ENCODE results near the gene STON2. TPM values are rescaled to one million over a fixed set of nuclear protein-coding genes. Genes with fewer than 3 reads are reported as not detected.

STON2 gene
- total and polyA plus RNA-seq, 2 of the 13 experiments (the other 11 are each of a cell fraction or from before 2014, with no cell fraction given), result 2.1 to 11.0 TPM

DNA sequence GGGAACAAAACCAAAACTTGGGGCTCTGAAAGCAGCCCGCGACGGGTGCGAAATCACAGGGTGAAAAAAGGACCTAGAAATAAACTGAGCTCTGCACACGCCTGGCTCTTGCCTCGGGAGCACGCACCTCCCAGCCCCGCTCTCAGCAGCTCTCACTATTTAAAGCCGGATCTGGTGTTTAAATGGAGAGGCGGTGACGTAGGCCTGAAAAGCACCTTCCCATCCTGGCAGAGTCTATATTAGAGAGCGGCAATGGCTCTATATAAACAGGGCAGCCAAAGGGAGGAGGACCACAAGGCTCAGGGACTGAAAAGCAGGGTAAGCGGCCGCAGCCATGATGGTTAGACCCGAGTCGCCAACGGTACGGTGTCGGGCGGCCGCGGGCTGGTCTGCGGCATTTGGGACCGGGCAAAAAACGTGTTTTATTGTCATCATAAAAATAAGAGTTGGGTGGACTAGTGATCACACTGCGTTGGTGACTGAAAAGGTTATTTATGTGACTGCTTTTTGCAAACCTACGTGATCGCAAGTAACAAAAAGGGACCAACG, 180.8 kb downstream of the STON2 start (continued):
- TF ChIP-seq, protein P1, sequence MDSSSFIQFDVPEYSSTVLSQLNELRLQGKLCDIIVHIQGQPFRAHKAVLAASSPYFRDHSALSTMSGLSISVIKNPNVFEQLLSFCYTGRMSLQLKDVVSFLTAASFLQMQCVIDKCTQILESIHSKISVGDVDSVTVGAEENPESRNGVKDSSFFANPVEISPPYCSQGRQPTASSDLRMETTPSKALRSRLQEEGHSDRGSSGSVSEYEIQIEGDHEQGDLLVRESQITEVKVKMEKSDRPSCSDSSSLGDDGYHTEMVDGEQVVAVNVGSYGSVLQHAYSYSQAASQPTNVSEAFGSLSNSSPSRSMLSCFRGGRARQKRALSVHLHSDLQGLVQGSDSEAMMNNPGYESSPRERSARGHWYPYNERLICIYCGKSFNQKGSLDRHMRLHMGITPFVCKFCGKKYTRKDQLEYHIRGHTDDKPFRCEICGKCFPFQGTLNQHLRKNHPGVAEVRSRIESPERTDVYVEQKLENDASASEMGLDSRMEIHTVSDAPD (CRISPR knock-in tag; IDR thresholded peaks at IDR 0.05), result no peak
- TF ChIP-seq ZNF614 (CRISPR knock-in tag; IDR thresholded peaks at IDR 0.05; ENCODE audit: borderline replicate concordance) (peak; percentile 71; the same call in 1 of the 2 replicates), CENPX (CRISPR knock-in tag; IDR thresholded peaks at IDR 0.05) (no peak), JUNB (CRISPR knock-in tag; IDR thresholded peaks at IDR 0.05; ENCODE audit: borderline replicate concordance) (no peak), ZNF33A (CRISPR knock-in tag; IDR thresholded peaks at IDR 0.05; ENCODE audit: borderline replicate concordance) (no peak), HNRNPK (IDR thresholded peaks at IDR 0.05; ENCODE audit: low read depth, low read length, poor library complexity, severe bottlenecking) (no peak), ZNF678 (CRISPR knock-in tag; IDR thresholded peaks at IDR 0.05) (peak; percentile 66; the same call in 1 of the 2 replicates), ZNF720 (CRISPR knock-in tag; IDR thresholded peaks at IDR 0.05) (no peak), TCF12 (IDR thresholded peaks at IDR 0.05) (no peak), TCF12 (CRISPR knock-in tag; IDR thresholded peaks at IDR 0.05) (no peak), POGZ (CRISPR knock-in tag; IDR thresholded peaks at IDR 0.05) (peak; percentile 95), NFYC (CRISPR knock-in tag; IDR thresholded peaks at IDR 0.05) (no peak; the same call in 1 of the 2 replicates), NFRKB (IDR thresholded peaks at IDR 0.05) (peak; percentile 70; the same call in 1 of the 2 replicates), PAF1 (CRISPR knock-in tag; IDR thresholded peaks at IDR 0.05) (0 out of 2 replicates have a peak, but pooled peaks have one; percentile 38), ZFX (CRISPR knock-in tag; IDR thresholded peaks at IDR 0.05; ENCODE audit: low read depth) (peak; percentile 72)
- TF ChIP-seq, protein P2, sequence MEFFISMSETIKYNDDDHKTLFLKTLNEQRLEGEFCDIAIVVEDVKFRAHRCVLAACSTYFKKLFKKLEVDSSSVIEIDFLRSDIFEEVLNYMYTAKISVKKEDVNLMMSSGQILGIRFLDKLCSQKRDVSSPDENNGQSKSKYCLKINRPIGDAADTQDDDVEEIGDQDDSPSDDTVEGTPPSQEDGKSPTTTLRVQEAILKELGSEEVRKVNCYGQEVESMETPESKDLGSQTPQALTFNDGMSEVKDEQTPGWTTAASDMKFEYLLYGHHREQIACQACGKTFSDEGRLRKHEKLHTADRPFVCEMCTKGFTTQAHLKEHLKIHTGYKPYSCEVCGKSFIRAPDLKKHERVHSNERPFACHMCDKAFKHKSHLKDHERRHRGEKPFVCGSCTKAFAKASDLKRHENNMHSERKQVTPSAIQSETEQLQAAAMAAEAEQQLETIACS (CRISPR knock-in tag; IDR thresholded peaks at IDR 0.05), result no peak
- TF ChIP-seq, protein P3, sequence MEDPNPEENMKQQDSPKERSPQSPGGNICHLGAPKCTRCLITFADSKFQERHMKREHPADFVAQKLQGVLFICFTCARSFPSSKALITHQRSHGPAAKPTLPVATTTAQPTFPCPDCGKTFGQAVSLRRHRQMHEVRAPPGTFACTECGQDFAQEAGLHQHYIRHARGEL (CRISPR knock-in tag; IDR thresholded peaks at IDR 0.05), result no peak
- TF ChIP-seq, protein P4, sequence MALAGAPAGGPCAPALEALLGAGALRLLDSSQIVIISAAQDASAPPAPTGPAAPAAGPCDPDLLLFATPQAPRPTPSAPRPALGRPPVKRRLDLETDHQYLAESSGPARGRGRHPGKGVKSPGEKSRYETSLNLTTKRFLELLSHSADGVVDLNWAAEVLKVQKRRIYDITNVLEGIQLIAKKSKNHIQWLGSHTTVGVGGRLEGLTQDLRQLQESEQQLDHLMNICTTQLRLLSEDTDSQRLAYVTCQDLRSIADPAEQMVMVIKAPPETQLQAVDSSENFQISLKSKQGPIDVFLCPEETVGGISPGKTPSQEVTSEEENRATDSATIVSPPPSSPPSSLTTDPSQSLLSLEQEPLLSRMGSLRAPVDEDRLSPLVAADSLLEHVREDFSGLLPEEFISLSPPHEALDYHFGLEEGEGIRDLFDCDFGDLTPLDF (CRISPR knock-in tag; IDR thresholded peaks at IDR 0.05), result no peak
- TF ChIP-seq, protein P5, sequence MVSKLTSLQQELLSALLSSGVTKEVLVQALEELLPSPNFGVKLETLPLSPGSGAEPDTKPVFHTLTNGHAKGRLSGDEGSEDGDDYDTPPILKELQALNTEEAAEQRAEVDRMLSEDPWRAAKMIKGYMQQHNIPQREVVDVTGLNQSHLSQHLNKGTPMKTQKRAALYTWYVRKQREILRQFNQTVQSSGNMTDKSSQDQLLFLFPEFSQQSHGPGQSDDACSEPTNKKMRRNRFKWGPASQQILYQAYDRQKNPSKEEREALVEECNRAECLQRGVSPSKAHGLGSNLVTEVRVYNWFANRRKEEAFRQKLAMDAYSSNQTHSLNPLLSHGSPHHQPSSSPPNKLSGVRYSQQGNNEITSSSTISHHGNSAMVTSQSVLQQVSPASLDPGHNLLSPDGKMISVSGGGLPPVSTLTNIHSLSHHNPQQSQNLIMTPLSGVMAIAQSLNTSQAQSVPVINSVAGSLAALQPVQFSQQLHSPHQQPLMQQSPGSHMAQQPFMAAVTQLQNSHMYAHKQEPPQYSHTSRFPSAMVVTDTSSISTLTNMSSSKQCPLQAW (CRISPR knock-in tag; IDR thresholded peaks at IDR 0.05), result peak; percentile 75
- TF ChIP-seq, protein P6, sequence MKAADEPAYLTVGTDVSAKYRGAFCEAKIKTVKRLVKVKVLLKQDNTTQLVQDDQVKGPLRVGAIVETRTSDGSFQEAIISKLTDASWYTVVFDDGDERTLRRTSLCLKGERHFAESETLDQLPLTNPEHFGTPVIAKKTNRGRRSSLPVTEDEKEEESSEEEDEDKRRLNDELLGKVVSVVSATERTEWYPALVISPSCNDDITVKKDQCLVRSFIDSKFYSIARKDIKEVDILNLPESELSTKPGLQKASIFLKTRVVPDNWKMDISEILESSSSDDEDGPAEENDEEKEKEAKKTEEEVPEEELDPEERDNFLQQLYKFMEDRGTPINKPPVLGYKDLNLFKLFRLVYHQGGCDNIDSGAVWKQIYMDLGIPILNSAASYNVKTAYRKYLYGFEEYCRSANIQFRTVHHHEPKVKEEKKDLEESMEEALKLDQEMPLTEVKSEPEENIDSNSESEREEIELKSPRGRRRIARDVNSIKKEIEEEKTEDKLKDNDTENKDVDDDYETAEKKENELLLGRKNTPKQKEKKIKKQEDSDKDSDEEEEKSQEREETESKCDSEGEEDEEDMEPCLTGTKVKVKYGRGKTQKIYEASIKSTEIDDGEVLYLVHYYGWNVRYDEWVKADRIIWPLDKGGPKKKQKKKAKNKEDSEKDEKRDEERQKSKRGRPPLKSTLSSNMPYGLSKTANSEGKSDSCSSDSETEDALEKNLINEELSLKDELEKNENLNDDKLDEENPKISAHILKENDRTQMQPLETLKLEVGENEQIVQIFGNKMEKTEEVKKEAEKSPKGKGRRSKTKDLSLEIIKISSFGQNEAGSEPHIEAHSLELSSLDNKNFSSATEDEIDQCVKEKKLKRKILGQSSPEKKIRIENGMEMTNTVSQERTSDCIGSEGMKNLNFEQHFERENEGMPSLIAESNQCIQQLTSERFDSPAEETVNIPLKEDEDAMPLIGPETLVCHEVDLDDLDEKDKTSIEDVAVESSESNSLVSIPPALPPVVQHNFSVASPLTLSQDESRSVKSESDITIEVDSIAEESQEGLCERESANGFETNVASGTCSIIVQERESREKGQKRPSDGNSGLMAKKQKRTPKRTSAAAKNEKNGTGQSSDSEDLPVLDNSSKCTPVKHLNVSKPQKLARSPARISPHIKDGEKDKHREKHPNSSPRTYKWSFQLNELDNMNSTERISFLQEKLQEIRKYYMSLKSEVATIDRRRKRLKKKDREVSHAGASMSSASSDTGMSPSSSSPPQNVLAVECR (CRISPR knock-in tag; IDR thresholded peaks at IDR 0.05; ENCODE audit: borderline replicate concordance), result peak; percentile 63; the same call in 1 of the 2 replicates
